Stimulated activated CD8-positive, alpha-beta memory T cell treated with anti-CD3 and anti-CD28 coated beads, Interleukin-12 subunit alpha, Interleukin-12 subunit beta, amount 100 ng/mL, for 4 hours (primary cell): ENCODE results near the gene PCBP2.
A peak's percentile ranks its signal among the peaks of the same experiment; 100 is the strongest.

Source experiments
- DNase-seq: peaks from one replicate; pipeline ENCODE4 v3.0.0-alpha.2; 2020; ENCODE audit warnings: low read depth

The PCBP2 gene

DNA sequence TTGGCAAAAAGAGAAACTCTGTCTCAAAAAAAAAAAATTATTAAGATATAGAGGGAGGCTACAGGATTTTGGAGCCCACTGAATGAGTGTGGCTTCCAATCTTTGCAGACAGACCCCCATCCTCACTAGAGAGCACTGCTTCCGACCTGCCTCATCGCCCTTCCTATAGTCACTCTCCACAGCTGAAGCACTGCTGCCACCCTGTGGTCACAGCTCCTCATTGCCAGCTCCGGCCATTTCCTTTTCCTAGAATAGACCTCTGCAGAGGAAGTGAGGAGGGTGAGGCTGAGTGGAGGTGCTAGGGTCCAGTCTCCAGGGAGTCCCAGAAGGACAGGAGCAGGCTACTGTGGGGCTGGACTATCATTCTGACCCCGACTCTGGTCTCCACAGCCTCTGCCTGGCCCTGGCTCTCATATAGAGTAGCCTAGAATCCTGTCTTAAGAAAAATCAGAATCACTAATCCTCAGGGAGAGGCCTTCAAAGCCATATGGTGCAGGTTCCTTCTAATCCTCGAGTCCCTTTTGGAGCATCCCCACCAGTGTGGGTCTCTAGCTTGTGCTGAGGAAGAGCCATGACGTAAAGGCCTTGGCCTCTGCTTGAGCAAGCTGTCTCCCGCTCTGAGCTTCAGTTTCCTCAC is 56.8 kb downstream of the PCBP2 start:
- DNase-seq, result peak; percentile 62

DNA sequence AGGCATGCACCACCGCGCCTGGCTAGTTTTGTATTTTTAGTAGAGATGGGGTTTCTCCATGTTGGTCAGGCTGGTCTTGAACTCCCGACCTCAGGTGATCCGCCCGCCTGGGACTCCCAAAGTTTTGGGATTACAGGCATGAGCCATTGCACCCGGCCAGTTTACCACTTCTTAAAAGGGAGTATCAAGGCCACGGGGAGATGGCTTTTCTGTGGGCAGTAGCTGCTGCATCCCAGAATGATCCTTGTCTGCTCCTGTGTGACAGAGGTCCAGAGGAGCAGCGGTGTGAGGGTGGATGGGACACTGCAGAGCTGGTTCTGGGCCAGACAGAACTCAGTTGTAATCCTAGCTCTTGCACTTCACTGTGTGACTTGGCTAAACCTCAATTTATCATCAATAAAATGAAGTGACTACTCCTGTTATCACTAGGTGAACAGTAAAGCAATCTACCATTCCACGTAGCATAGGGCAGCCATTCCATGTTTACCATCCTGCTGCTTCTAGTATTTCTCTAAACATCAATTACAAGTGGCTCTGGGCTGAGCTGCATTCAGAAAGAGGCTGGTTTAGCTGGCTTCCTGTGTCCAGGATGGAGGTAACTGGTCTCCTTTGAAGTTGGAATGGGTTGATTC is 58.4 kb downstream of the PCBP2 start:
- no peak for DNase-seq

DNA sequence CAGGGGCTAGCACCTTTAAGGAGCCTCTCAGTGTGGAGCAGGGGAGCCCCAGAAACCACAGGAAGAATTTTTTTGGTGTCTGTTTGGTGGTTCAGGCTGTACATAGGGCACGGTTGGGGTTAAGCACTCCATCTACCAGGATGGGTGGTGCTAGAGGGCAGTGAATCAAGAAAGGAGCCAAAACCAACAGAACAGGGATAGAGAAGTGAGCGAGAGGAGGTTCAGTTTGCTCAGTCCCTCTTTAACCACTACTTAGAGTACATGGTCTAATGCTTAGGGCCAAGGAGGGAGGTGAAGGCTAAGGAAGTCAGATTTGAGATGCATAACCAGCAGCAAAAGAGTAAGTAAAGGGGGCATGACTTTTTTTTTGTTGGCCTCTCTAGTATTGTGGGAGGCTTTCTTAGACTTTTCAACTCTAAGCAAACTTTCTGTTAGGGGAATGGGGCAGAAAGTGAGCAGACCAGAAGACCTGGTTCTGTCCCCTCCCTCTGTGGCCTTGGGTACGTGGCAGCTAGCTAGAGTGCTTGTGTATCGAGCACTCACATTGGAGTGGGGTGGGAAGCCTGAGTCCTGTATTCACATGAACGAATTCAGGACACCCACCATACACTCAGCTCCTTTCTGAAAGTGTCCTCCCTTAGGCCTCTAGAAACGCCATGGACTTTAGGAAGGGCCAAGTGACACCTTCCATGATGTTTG is 62.0 kb downstream of the PCBP2 start:
- no peak for DNase-seq

DNA sequence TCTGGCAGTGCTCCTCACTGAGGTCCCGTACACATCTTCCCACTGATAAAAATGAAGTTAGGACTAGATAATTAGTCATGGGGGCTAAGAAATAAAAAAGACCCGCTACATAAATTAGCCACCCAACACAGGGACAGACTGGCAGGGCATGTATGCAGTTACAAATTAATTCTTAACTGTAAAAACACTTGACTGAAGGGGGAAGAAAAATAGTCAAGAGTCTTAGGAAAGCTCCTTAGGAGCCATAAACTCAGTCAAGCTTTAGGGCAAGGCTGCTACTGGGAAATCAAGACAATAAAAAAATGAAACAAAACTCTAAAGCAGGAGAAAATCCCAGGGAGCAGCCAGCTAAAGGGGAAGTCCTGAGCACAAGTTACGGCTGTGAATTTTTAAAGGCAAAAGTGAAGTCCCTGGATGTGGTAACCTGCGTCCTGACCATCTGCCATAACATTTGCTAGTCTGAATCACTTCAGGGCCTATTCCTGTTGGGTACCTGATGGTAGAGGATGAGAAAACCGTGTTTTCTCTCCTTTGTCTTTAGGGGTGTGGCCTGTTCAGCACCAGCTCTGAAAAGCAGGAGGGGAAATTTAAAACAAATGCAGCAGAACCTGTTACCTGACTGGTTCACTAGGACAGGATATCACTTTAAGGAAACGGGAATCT is 62.9 kb downstream of the PCBP2 start:
- no peak for DNase-seq

DNA sequence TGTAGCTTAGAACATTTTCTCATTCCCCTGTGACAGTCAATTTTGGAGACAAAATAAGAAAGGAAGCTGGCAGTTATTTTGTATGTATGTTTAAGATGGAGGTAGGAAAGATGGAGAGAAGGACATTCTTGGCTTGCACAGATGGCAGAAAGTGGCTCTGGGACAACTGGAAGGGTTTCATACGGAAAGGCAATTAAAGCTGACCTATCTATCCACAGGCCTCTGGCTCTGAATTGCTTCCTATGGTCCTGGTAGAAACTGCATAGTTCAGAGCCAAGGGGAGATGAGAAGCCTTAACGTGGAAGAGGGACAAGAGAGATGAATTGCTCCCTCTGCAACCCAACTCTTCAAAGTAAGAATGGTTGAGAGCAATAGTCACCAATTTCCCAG is 63.4 kb downstream of the PCBP2 start:
- DNase-seq, result no peak

DNA sequence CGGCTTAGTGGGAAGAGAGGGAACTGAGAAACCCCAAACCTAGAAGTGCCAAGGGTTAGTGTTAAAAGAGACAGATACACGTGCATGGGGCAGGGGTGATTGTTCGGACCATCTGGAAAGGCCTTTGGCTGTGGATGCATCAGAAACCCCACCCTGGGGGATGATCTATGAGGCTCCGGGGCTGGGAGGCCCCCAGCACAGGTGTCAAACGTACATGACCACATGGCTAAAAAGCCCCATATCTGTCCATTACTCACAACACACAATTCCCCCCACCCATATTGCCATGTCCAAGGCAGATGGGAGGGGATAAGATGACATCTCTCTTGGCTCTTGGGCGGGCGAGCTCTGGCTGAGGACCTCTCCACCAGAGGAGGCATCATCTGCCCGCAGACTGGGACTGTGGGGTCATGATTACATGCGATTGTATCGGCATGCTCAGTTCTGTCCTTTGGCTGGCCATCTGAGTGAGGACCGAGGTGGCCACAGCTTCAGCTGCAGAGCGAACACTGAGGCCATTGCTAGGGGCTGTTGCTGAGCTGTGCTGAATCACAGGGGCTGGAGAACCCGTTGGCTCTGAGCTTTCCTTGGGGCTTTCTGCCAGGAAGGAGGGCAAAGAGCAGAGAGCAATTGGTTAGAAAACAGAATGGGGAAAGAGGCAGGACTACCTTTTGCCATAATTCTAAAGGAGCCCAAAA is 65.0 kb downstream of the PCBP2 start:
- no peak for DNase-seq

DNA sequence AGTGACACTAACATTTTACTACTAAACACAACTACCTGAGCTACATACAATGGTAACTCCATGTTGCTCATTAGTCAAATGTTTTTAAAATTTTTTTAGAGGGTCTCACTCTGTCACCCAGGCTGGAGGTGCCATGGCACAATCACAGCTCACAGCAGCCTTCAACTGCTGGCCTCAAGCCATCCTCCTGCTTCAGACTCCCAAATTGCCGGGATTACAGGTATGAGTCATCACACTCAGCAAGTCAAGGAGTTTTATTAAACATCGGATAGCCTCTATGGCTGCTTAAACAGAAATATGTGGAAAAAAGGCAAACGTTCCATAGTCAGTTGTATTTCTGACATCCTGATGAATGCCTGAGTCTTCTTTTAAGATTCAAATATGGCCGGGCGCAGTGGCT is 66.5 kb downstream of the PCBP2 start:
- DNase-seq, result no peak

DNA sequence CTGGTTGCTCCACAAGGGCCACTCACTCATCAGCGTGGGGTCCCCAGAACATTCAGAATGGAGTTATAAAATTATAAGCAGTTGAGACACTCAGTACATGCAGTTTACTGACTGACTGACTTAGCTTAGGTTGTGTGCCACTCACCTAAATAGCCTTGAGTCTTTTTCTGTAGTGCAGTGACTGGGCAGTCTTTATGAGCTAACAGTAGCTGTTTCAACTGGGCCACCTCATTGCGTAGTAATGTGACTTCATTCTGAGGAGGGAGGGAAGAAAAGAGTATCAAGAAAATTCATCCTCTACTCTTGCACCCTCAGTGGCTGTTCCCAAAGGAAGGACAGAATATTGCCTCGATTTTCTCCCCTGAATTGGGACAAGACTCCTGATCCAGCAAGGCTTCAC is 71.2 kb downstream of the PCBP2 start:
- no peak for DNase-seq

DNA sequence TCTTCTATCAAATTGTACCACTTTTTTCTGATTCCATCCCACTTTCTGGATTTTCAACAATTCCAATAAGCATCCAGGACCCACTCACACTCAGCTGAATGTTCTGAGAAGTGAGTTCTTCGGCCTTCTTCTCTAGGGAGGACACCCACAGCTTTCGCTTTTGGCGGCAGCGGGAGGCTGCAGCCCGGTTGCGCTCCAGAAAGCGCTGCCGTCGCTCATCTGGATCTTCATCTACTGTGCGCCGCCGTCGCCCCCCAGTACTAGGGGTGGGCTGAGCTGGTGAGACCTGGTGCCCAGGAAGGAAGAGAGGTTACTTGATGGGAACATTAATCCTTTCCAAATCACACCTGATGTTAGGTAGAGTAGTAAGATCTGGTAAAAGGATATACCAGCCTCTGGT is 72.6 kb downstream of the PCBP2 start:
- no peak for DNase-seq

DNA sequence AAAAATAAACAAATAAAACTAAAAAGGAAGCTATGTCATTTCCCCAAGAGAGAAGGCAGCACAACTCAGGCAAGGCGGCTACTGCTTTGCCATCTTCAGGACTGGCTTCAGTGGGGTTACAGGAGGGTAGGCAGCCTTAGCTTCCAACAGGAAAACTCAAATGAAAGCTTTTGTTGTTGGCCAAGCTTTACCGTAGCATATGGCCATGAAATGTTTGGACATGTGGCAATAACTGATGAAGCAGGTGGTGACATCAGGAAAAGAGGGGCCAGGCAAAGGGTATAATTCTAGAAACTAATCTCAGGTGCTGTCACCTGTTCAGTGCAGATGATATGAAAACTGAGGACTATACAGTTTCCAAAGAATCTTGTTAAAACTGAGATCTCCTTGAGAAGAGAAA is 78.2 kb downstream of the PCBP2 start:
- no peak for DNase-seq
